Adrenal gland (tissue), 12 donors: ENCODE measurements around the gene SCCPDH. TPM values are rescaled to one million over a fixed set of nuclear protein-coding genes. Genes with fewer than 3 reads are reported as not detected.

Source experiments
- DNase-seq, 7 donors: peaks; one replicate each; pipeline ENCODE4 v3.0.0-alpha.2; 2019 to 2020
- H3K27ac ChIP-seq, 5 donors: fragments of 200-600 bp; sonication (generic) in 4 of 5; 1 replicate in 3 of 5; 2 replicates in 2 of 5; pipeline versions ENCODE4 v1.5.1 to v1.8.0; 2016 to 2020; ENCODE audit warnings: mild to moderate bottlenecking in 1 of 5
- H3K27me3 ChIP-seq: fragments of 200-600 bp; 2 replicates; pipeline ENCODE4 v1.8.0; 2021
- H3K36me3 ChIP-seq, 2 donors: fragments of 200-600 bp; replicated peaks in 1 of 2; 1 replicate in 1 of 2; 2 replicates in 1 of 2; pipeline versions ENCODE4 v1.5.1 to v1.8.0; 2018 to 2022
- H3K4me1 ChIP-seq, 2 donors: fragments of 200-600 bp; replicated peaks in 1 of 2; 1 replicate in 1 of 2; 2 replicates in 1 of 2; pipeline versions ENCODE4 v1.5.1 to v1.8.0; 2018 to 2021
- H3K4me3 ChIP-seq, 4 donors: fragments of 200-600 bp; sonication (generic) in 3 of 4; one replicate each; pipeline ENCODE4 v1.5.1; 2016 to 2018
- H3K9me3 ChIP-seq, 3 donors: fragments of 200-600 bp; sonication (generic) in 1 of 3; replicated peaks in 1 of 3; 1 replicate in 2 of 3; 2 replicates in 1 of 3; pipeline versions ENCODE4 v1.5.1 to v1.8.0; 2016 to 2021
- POLR2A ChIP-seq, 2 donors: fragments of 450-650 bp; IDR thresholded peaks; one replicate each; pipeline ENCODE4 v1.6.1; 2017; ENCODE audit warnings: antibody characterized with exemption in 2 of 2, mild to moderate bottlenecking in 2 of 2, moderate library complexity in 1 of 2
- WGBS, 4 donors: extraction: QIAGEN DNeasy Blood & Tissue Kit in 2 of 4; methylation state at CpG; one replicate each; pipeline versions ENCODE4 v1.1.5 to v1.1.7; 2013 to 2017; 5-methylcytosine and 5-hydroxymethylcytosine counted together
- intact Hi-C, 2 donors: fragments of 100-400 bp; cut with DNase I; formaldehyde crosslinking; loops; one replicate each; pipeline versions ENCODE4 v1.14.1 to v1.15.0; 2022 to 2023
- polyA plus RNA-seq, 3 donors: library from polyadenylated mRNA; stranded (reverse); fragments of 200-250 nt in 2 of 3; fragments of 350-450 nt in 1 of 3; fragmentation: Illumina TruSeq in 1 of 3; extraction: RNeasy Lipid Tissue Mini Kit (QIAGEN cat#74804) in 1 of 3; gene quantifications; one replicate each; pipeline ENCODE4 v1.2.3, GENCODE V29; 2013 to 2014
- total RNA-seq, 9 donors: library from RNA; depleted of rRNA in 4 of 9; stranded (reverse); fragments of >200 nt in 4 of 9; fragments of 120-200 nt in 1 of 9; fragmentation: NEBNext Ultra II Directional in 1 of 9; extraction: Animal tissue kit (Norgen Biotek cat#: 25700) in 1 of 9; gene quantifications; one replicate each; pipeline versions ENCODE4 v1.1.0 to v1.2.4, GENCODE V29; 2013 to 2023
- TF ChIP-seq, protein P1 (sequence below), 6 experiments: fragments of 450-650 bp in 4 of 6; fragments of 200-600 bp in 2 of 6; sonication (generic) in 1 of 6; IDR thresholded peaks; 1 replicate in 5 of 6; 2 replicates in 1 of 6; pipeline versions ENCODE4 v1.5.1 to v1.8.0; 2016 to 2021; ENCODE audit warnings: antibody characterized with exemption in 6 of 6, mild to moderate bottlenecking in 2 of 6, moderate library complexity in 1 of 6
- donor health status: healthy with polysubstance abuse.
- donor health status: Bipolar disorder and iron deficiency.
- donor health status: DM: yes; HTN: yes; CAD: no.
- donor health status: DM: no; HTN: no; CAD: no.
- donor health status: DM: no; HTN: no; CAD: no.
- donor health status: DM: yes; HTN: yes; CAD: no.

SCCPDH gene
- total and polyA plus RNA-seq, 12 donors = 12.0 to 180 (median 60.7) TPM

GRCh38 chr1:246784621-246785493 lies 60.6 kb downstream of the SCCPDH start:
- no peak overlapping the region for H3K4me3 ChIP-seq
- TF ChIP-seq POLR2A (IDR thresholded peaks at IDR 0.05) = no peak
- TF ChIP-seq, protein P1, sequence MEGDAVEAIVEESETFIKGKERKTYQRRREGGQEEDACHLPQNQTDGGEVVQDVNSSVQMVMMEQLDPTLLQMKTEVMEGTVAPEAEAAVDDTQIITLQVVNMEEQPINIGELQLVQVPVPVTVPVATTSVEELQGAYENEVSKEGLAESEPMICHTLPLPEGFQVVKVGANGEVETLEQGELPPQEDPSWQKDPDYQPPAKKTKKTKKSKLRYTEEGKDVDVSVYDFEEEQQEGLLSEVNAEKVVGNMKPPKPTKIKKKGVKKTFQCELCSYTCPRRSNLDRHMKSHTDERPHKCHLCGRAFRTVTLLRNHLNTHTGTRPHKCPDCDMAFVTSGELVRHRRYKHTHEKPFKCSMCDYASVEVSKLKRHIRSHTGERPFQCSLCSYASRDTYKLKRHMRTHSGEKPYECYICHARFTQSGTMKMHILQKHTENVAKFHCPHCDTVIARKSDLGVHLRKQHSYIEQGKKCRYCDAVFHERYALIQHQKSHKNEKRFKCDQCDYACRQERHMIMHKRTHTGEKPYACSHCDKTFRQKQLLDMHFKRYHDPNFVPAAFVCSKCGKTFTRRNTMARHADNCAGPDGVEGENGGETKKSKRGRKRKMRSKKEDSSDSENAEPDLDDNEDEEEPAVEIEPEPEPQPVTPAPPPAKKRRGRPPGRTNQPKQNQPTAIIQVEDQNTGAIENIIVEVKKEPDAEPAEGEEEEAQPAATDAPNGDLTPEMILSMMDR (IDR thresholded peaks at IDR 0.05) = no peak
- H3K27ac ChIP-seq = no peak overlapping the region
- intact Hi-C loops = no loop called here
- no peak for DNase-seq
- H3K9me3 ChIP-seq = no peaks in the 10 kb centered on the region
- H3K4me1 ChIP-seq = peaks cover 3 to 5% of the 10 kb centered on the region in 2 donors
- no peaks in the 10 kb centered on the region for H3K36me3 ChIP-seq
- WGBS, 4 donors = 53 to 65% (median 61%) methylated on average over 13 to 19 of the region's 19 CpGs
- no peaks in the 10 kb centered on the region for H3K27me3 ChIP-seq

GRCh38 chr1:246785494-246786111 lies 61.4 kb downstream of the SCCPDH start:
- intact Hi-C loops = no loop called here
- no peak overlapping the region for H3K4me3 ChIP-seq
- peaks cover 3 to 5% of the 10 kb centered on the region in 2 donors for H3K4me1 ChIP-seq
- TF ChIP-seq, protein P1 (IDR thresholded peaks at IDR 0.05) = no peak
- TF ChIP-seq POLR2A (IDR thresholded peaks at IDR 0.05) = no peak
- H3K9me3 ChIP-seq = no peaks in the 10 kb centered on the region
- DNase-seq = no peak
- H3K27me3 ChIP-seq = no peaks in the 10 kb centered on the region
- 75 to 80% (median 79%) methylated on average over 17 to 18 of the region's 18 CpGs for WGBS, 4 donors
- H3K36me3 ChIP-seq = no peaks in the 10 kb centered on the region
- no peak overlapping the region for H3K27ac ChIP-seq

DNA sequence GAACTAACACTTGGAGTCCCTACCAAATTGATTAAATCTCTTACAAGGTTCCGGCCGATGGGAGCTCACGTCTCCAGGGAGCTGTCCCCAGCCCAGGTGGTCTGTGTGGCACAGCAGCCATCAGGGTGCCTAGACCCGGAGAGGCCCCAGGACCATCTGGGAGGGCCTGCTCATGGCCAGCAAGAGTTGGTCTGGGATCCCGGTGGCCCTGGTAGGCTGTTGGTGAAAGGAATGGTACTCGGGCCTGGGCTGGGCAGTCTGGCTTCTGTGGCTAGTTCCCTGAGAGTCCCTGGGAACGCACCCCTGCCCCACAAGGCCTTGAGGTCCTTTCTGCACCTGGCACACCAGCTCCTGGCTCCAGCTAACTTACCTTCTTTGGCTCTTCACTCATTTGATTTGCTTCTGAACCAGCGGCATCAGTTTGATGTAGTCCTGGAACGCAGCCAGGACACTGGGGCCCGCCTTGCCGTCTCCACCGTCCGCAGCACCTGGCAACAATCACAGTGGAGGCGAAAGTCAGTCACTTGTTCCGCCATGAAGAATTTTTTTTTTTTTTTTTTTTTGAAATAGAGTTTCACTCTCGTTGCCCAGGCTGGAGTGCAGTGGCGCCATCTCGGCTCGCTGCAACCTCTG lies 62.5 kb downstream of the SCCPDH start:
- no peaks in the 10 kb centered on the region for H3K27me3 ChIP-seq
- DNase-seq = no peak
- H3K36me3 ChIP-seq = no peaks in the 10 kb centered on the region
- 80 to 92% (median 87%) methylated on average over 16 to 19 of the region's 19 CpGs for WGBS, 4 donors
- TF ChIP-seq, protein P1 (IDR thresholded peaks at IDR 0.05) = no peak
- no peak for TF ChIP-seq POLR2A (IDR thresholded peaks at IDR 0.05)
- no peak overlapping the region for H3K4me3 ChIP-seq
- no peak overlapping the region for H3K27ac ChIP-seq
- H3K9me3 ChIP-seq = no peaks in the 10 kb centered on the region
- intact Hi-C loops = no loop called here
- peaks cover 3 to 5% of the 10 kb centered on the region in 2 donors for H3K4me1 ChIP-seq
